SU-DHL-6 (cell line): ENCODE results near the gene KCTD14.

Source experiments
- EZH2phosphoT487 ChIP-seq: fragments of 200-600 bp; sonication (generic), shearing (Covaris generic); conservative IDR thresholded peaks from 2 replicates; pipeline ENCODE4 v1.6.1; 2018; ENCODE audit warnings: mild to moderate bottlenecking, antibody characterized with exemption, low read length, moderate library complexity, mixed read lengths
- TF ChIP-seq, protein P1 (sequence below): fragments of 200-600 bp; sonication (generic); IDR thresholded peaks from one replicate; pipeline ENCODE4 v1.5.1; 2017; ENCODE audit warnings: antibody characterized with exemption, mild to moderate bottlenecking, low read length, moderate library complexity; ENCODE audit not compliant: insufficient read depth, poor library complexity, severe bottlenecking

DNA sequence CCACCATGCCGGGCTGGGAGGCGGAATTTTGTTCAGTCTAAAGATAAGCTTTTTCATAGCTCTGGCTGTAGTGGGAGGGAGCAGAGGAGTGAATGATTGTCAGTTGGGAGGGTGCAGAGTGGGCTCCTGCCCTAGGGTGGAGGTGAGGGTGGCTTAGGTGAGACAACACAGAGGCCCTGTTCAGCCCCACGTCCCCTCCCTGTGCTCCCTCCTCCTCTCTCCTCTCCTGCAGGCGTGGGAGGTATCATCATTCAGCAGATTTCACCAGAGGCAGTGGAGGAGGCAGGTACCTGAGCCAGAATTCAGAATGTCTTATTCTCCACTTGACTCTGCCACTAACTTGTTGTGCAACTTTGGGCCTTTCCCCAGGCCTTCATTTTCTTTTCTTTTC is 38.8 kb upstream of the KCTD14 start:
- TF ChIP-seq, protein P1, sequence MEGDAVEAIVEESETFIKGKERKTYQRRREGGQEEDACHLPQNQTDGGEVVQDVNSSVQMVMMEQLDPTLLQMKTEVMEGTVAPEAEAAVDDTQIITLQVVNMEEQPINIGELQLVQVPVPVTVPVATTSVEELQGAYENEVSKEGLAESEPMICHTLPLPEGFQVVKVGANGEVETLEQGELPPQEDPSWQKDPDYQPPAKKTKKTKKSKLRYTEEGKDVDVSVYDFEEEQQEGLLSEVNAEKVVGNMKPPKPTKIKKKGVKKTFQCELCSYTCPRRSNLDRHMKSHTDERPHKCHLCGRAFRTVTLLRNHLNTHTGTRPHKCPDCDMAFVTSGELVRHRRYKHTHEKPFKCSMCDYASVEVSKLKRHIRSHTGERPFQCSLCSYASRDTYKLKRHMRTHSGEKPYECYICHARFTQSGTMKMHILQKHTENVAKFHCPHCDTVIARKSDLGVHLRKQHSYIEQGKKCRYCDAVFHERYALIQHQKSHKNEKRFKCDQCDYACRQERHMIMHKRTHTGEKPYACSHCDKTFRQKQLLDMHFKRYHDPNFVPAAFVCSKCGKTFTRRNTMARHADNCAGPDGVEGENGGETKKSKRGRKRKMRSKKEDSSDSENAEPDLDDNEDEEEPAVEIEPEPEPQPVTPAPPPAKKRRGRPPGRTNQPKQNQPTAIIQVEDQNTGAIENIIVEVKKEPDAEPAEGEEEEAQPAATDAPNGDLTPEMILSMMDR: no peak
- TF ChIP-seq EZH2phosphoT487: no peak
